ENCODE data around the gene ANKRD50.

ANKRD50 gene

DNA sequence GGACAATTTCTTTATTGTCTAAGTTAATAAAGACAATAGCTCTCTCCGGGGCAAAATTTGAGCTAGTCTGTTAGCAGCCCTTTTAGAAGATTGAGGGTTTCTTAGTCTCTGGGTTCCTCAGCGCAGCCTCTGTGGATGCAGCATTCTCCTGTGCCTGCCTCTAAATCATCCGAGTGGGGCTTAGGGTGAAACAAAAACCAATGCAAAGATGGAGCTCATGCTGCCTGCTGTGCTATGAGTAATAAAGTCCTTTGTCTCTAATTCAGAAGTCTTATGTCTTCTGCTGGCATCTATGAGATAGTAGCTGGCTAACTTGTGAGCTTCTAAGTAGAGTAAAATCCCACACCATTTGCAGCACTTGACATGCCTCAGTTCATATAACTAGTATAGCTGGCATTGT lies 67.9 kb downstream of the ANKRD50 start:
- no peaks in the 10 kb centered on the region for H3K27me3 ChIP-seq (ENCODE audit: low read depth, low read length)
- no peaks in the 10 kb centered on the region for H3K79me2 ChIP-seq (ENCODE audit: low read length)
- TF ChIP-seq EZH2phosphoT487 (IDR thresholded peaks at IDR 0.05; ENCODE audit: low read depth), result no peak
- TF ChIP-seq, protein P1, sequence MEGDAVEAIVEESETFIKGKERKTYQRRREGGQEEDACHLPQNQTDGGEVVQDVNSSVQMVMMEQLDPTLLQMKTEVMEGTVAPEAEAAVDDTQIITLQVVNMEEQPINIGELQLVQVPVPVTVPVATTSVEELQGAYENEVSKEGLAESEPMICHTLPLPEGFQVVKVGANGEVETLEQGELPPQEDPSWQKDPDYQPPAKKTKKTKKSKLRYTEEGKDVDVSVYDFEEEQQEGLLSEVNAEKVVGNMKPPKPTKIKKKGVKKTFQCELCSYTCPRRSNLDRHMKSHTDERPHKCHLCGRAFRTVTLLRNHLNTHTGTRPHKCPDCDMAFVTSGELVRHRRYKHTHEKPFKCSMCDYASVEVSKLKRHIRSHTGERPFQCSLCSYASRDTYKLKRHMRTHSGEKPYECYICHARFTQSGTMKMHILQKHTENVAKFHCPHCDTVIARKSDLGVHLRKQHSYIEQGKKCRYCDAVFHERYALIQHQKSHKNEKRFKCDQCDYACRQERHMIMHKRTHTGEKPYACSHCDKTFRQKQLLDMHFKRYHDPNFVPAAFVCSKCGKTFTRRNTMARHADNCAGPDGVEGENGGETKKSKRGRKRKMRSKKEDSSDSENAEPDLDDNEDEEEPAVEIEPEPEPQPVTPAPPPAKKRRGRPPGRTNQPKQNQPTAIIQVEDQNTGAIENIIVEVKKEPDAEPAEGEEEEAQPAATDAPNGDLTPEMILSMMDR (IDR thresholded peaks at IDR 0.05; ENCODE audit: low read depth, low read length), result no peak
- no peaks in the 10 kb centered on the region for H3K36me3 ChIP-seq (replicated peaks; ENCODE audit: low read depth, low read length)
- H3K27ac ChIP-seq (ENCODE audit: low read length), result no peak overlapping the region
- H3K9me3 ChIP-seq (ENCODE audit: insufficient read depth, low read length), result no peaks in the 10 kb centered on the region
- H3K4me1 ChIP-seq (ENCODE audit: low read length), result peaks cover 23% of the 10 kb centered on the region
- H4K20me1 ChIP-seq (ENCODE audit: insufficient read depth, low read length), result no peaks in the 10 kb centered on the region
- no peak overlapping the region for H3K4me2 ChIP-seq (ENCODE audit: low read length)
- no peak overlapping the region for H3K4me3 ChIP-seq (ENCODE audit: low read length)
- no peak overlapping the region for H3K9ac ChIP-seq (ENCODE audit: low read length)
- no peak overlapping the region for H2AFZ ChIP-seq (ENCODE audit: low read depth, low read length)

DNA sequence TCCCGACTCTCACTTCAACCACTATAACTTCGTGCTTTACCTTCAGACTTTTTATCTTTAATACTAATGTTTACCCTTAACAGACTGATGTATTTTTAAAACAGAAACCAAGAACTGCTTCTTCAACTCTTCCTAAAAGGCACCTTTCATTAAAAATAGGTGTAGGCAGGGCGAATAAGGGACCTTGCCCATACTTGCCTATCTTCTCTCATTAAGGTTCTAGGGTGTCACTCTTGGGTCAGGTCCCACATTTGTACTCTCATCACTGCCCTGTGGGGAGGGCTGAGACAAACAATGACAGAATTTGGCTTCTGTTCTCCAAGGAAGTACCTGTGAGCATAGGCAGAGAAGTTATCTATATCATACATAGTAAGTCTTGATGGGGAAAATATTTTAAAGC lies 69.7 kb downstream of the ANKRD50 start:
- Histone ChIP-seq H3K27me3 (ENCODE audit: low read depth, low read length) (no peaks in the 10 kb centered on the region), H3K36me3 (replicated peaks; ENCODE audit: low read depth, low read length) (no peaks in the 10 kb centered on the region), H3K9me3 (ENCODE audit: insufficient read depth, low read length) (no peaks in the 10 kb centered on the region), H3K4me2 (ENCODE audit: low read length) (peak overlapping the region; percentile 45), H3K79me2 (ENCODE audit: low read length) (no peaks in the 10 kb centered on the region), H2AFZ (ENCODE audit: low read depth, low read length) (0 out of 2 replicates have a peak overlapping the region, but pooled peaks have one; percentile 0), H3K4me3 (ENCODE audit: low read length) (peak overlapping the region; percentile 10), H3K27ac (ENCODE audit: low read length) (peak overlapping the region; percentile 72), H3K9ac (ENCODE audit: low read length) (peak overlapping the region; percentile 8; the same call in 1 of the 2 replicates), H4K20me1 (ENCODE audit: insufficient read depth, low read length) (no peaks in the 10 kb centered on the region), H3K4me1 (ENCODE audit: low read length) (peaks cover 23% of the 10 kb centered on the region)
- no peak for TF ChIP-seq EZH2phosphoT487 (IDR thresholded peaks at IDR 0.05; ENCODE audit: low read depth)
- TF ChIP-seq, protein P1 (IDR thresholded peaks at IDR 0.05; ENCODE audit: low read depth, low read length), result no peak

DNA sequence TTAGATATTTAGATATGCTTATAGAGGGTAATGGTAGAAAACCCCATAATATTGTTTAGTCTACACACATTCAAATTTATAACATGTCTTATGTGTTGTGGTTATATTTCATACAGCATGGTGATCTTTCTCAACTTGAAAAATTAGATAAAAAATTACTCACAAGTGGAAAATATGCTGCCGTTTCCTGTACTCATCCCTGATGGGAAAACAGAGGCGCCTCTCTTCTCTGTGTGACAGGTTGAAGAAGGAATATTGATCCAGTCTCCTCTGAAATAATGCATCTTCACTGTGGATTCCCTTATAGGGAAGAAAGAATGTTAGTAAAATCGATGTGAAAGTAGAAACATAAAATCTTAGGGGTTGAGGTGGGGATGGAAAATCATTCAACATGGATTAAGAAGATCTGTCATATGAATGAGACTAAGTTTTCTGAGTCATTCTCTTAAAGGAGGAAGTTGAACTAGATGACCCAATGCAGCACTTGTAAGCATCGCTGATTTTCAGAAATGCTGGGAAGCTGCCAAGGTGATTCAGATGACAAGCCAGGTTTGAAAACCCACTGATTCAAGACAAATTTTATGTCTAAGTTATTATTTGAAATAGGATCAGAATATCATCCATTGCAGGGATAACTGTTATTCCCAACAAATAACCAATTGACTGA lies 70.7 kb downstream of the ANKRD50 start:
- no peak for TF ChIP-seq EZH2phosphoT487 (IDR thresholded peaks at IDR 0.05; ENCODE audit: low read depth)
- TF ChIP-seq, protein P1 (IDR thresholded peaks at IDR 0.05; ENCODE audit: low read depth, low read length), result no peak
- no peak overlapping the region for H3K9ac ChIP-seq (ENCODE audit: low read length)

DNA sequence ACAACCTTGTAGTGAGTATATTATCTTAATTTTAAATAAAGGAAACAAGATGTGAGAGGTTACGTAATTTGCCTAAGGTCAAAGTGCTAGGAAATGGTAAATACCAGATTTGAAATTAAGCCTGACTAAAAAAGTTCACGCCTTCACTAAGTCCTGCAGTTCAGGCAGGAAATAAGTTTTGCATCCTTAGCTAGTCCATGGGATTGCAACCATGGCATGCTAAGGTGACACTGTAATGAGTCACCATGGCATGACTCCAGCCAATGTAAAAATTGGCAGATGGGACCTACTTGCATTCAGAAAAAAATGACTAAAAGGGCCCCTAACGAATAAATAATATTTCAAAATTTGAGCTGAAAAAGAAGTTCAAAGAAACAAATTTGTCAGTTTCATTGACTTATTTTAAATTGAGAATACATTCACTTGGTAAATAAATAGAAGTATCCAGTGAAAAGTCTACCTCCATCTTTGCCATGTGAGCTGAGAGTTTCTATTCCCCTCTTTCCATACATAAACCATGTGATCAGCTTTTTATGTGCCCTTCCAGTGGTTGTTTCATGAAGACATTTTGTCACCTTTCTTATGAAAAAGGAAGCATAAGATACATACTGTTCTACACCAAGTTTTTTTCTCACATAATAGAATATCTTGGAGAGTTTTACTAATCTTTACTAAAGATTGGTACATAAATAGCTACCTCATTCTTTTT lies 72.4 kb downstream of the ANKRD50 start:
- Histone ChIP-seq H2AFZ (ENCODE audit: low read depth, low read length) (no peak overlapping the region), H3K9ac (ENCODE audit: low read length) (no peak overlapping the region)

More for the DNA sequence above, 70.7 kb downstream of the ANKRD50 start:
- peak overlapping the region; percentile 45 for H3K4me2 ChIP-seq (ENCODE audit: low read length)
- H3K36me3 ChIP-seq (replicated peaks; ENCODE audit: low read depth, low read length), result no peaks in the 10 kb centered on the region
- H3K4me3 ChIP-seq (ENCODE audit: low read length), result peak overlapping the region; percentile 15
- no peaks in the 10 kb centered on the region for H4K20me1 ChIP-seq (ENCODE audit: insufficient read depth, low read length)
- H3K9me3 ChIP-seq (ENCODE audit: insufficient read depth, low read length), result no peaks in the 10 kb centered on the region
- peak overlapping the region; percentile 72 for H3K27ac ChIP-seq (ENCODE audit: low read length)
- H3K79me2 ChIP-seq (ENCODE audit: low read length), result no peaks in the 10 kb centered on the region
- H3K4me1 ChIP-seq (ENCODE audit: low read length), result peaks cover 27% of the 10 kb centered on the region
- no peaks in the 10 kb centered on the region for H3K27me3 ChIP-seq (ENCODE audit: low read depth, low read length)
- no peak overlapping the region for H2AFZ ChIP-seq (ENCODE audit: low read depth, low read length)

More for the DNA sequence above, 72.4 kb downstream of the ANKRD50 start:
- H3K9me3 ChIP-seq (ENCODE audit: insufficient read depth, low read length), result no peaks in the 10 kb centered on the region
- no peak overlapping the region for H3K4me3 ChIP-seq (ENCODE audit: low read length)
- H3K4me1 ChIP-seq (ENCODE audit: low read length), result peaks cover 31% of the 10 kb centered on the region
- no peaks in the 10 kb centered on the region for H3K79me2 ChIP-seq (ENCODE audit: low read length)
- H3K36me3 ChIP-seq (replicated peaks; ENCODE audit: low read depth, low read length), result no peaks in the 10 kb centered on the region
- H3K27me3 ChIP-seq (ENCODE audit: low read depth, low read length), result no peaks in the 10 kb centered on the region
- H3K27ac ChIP-seq (ENCODE audit: low read length), result no peak overlapping the region
- no peaks in the 10 kb centered on the region for H4K20me1 ChIP-seq (ENCODE audit: insufficient read depth, low read length)
- no peak overlapping the region for H3K4me2 ChIP-seq (ENCODE audit: low read length)
- TF ChIP-seq, protein P1 (IDR thresholded peaks at IDR 0.05; ENCODE audit: low read depth, low read length), result no peak
- no peak for TF ChIP-seq EZH2phosphoT487 (IDR thresholded peaks at IDR 0.05; ENCODE audit: low read depth)

All from OCI-LY3 (cell line).